GM23338 (cell line): Measurements from ENCODE around the gene SETD1B. TPM values are rescaled to one million over a fixed set of nuclear protein-coding genes. Genes with fewer than 3 reads are reported as not detected.

Source experiments
- ATAC-seq: fragments of 200-7000 bp; cut with Tn5 transposase; 3 replicates; pipeline ENCODE4 v1.9.1; 2020
- DNase-seq: peaks from one replicate; pipeline ENCODE4 v3.0.0-alpha.2; 2015; ENCODE audit warnings: low spot score
- H2AFZ ChIP-seq: fragments of 200-600 bp; sonication (generic); 2 replicates; pipeline ENCODE4 v1.8.0; 2016; ENCODE audit warnings: antibody characterized with exemption, mild to moderate bottlenecking, moderate library complexity
- H3F3A ChIP-seq: fragments of 200-600 bp; sonication (generic); replicated peaks from 2 replicates; pipeline ENCODE4 v1.8.0; 2017; ENCODE audit warnings: antibody characterized with exemption, mixed run types, low read depth
- H3K27ac ChIP-seq: fragments of 200-600 bp; sonication (generic); 2 replicates; pipeline ENCODE4 v1.6.1; 2016; ENCODE audit warnings: low read depth
- H3K27me3 ChIP-seq: fragments of 200-600 bp; sonication (generic); 2 replicates; pipeline ENCODE4 v1.8.0; 2016; ENCODE audit warnings: mild to moderate bottlenecking, mixed run types, moderate library complexity; ENCODE audit not compliant: insufficient read depth
- H3K36me3 ChIP-seq: fragments of 200-600 bp; sonication (generic); 2 replicates; pipeline ENCODE4 v1.8.0; 2016; ENCODE audit warnings: mild to moderate bottlenecking; ENCODE audit not compliant: insufficient read depth
- H3K4me1 ChIP-seq: fragments of 200-600 bp; sonication (generic); 2 replicates; pipeline ENCODE4 v1.8.0; 2016; ENCODE audit warnings: mild to moderate bottlenecking, moderate library complexity; ENCODE audit not compliant: insufficient read depth
- H3K4me2 ChIP-seq: fragments of 200-600 bp; sonication (generic); 2 replicates; pipeline ENCODE4 v1.7.1; 2017; ENCODE audit warnings: mixed run types
- H3K4me3 ChIP-seq: fragments of 200-600 bp; sonication (generic); 2 replicates; pipeline ENCODE4 v1.6.1; 2016; ENCODE audit warnings: mixed run types
- H3K79me2 ChIP-seq: fragments of 200-600 bp; sonication (generic); replicated peaks from 2 replicates; pipeline ENCODE4 v1.8.0; 2017; ENCODE audit warnings: mild to moderate bottlenecking; ENCODE audit not compliant: insufficient read depth
- H3K9me2 ChIP-seq: fragments of 200-600 bp; sonication (generic); 2 replicates; pipeline ENCODE4 v1.8.0; 2017; ENCODE audit not compliant: insufficient read depth
- H4K20me1 ChIP-seq: fragments of 200-600 bp; sonication (generic); replicated peaks from 2 replicates; pipeline ENCODE4 v1.8.0; 2017; ENCODE audit warnings: mild to moderate bottlenecking; ENCODE audit not compliant: insufficient read depth
- H3K27ac Mint-ChIP-seq: 2 replicates; pipeline ENCODE4 v1.8.0; 2020; ENCODE audit warnings: inconsistent platforms, mild to moderate bottlenecking, moderate library complexity, mixed read lengths
- H3K27me3 Mint-ChIP-seq: 3 replicates; pipeline ENCODE4 v1.8.0; 2022; ENCODE audit warnings: low read depth, mild to moderate bottlenecking, moderate library complexity, mixed read lengths, inconsistent platforms; ENCODE audit not compliant: insufficient read depth, poor library complexity
- H3K36me3 Mint-ChIP-seq: 3 replicates; pipeline ENCODE4 v1.8.0; 2021; ENCODE audit warnings: low read depth, mild to moderate bottlenecking, inconsistent platforms, moderate library complexity, mixed read lengths
- H3K4me1 Mint-ChIP-seq: 3 replicates; pipeline ENCODE4 v1.8.0; 2020; ENCODE audit warnings: mild to moderate bottlenecking, inconsistent platforms, mixed read lengths
- H3K4me3 Mint-ChIP-seq: 3 replicates; pipeline ENCODE4 v1.8.0; 2021; ENCODE audit warnings: moderate library complexity, mild to moderate bottlenecking, inconsistent platforms, mixed read lengths
- H3K9me3 Mint-ChIP-seq: 3 replicates; pipeline ENCODE4 v1.8.0; 2020; ENCODE audit warnings: moderate library complexity, mild to moderate bottlenecking, inconsistent platforms, mixed read lengths
- EZH2phosphoT487 ChIP-seq: fragments of 200-600 bp; sonication (generic); IDR thresholded peaks from one replicate; pipeline ENCODE4 v1.8.1; 2018; ENCODE audit warnings: antibody characterized with exemption; ENCODE audit not compliant: unreplicated experiment
- POLR2AphosphoS5 ChIP-seq: IDR thresholded peaks from 2 replicates; pipeline ENCODE4 v1.6.1; 2016; ENCODE audit warnings: antibody characterized with exemption, low read depth
- ZNF114 ChIP-seq: fragments of 250-450 bp; sonication (Bioruptor Pico); IDR thresholded peaks from 2 replicates; pipeline ENCODE4 v1.5.0; 2020; ENCODE audit warnings: mild to moderate bottlenecking, moderate library complexity
- ZNF462 ChIP-seq: fragments of 250-450 bp; sonication (Bioruptor Pico); IDR thresholded peaks from 2 replicates; pipeline ENCODE4 v1.5.0; 2020; ENCODE audit warnings: mild to moderate bottlenecking, moderate library complexity
- polyA plus RNA-seq: library from polyadenylated mRNA; unstranded; fragments of >200 nt; fragmentation: Nextera tagmentation; extraction: Ambion mirVana; gene quantifications from 2 replicates; pipeline ENCODE4 v1.2.1, GENCODE V29; 2016
- total RNA-seq: library from RNA; depleted of rRNA; stranded (reverse); fragments of >200 nt; shearing (Covaris generic); gene quantifications from 2 replicates; pipeline ENCODE4 v1.2.3, GENCODE V29; 2014

Gene SETD1B
- total and polyA plus RNA-seq, 2 experiments from 2014 or later, result 3.1 to 8.7 TPM

GRCh38 chr12:121816925-121817647 lies 13.3 kb downstream of the SETD1B start:
- H3K9me3 Mint-ChIP-seq, result no peaks in the 10 kb centered on the region
- DNase-seq (no peak), ATAC-seq (no peak)
- H3K4me1 ChIP-seq, result 0 out of 2 replicates have a peak, but pooled peaks cover 9% of the 10 kb centered on the region
- H3K4me2 ChIP-seq, result no peak overlapping the region
- H3K27ac Mint-ChIP-seq, result no peak overlapping the region
- H4K20me1 ChIP-seq, result peaks cover 14% of the 10 kb centered on the region
- H3K4me1 Mint-ChIP-seq, result peaks cover 12% of the 10 kb centered on the region
- peaks cover 41% of the 10 kb centered on the region for H3K36me3 Mint-ChIP-seq
- no peaks in the 10 kb centered on the region for H3K27me3 ChIP-seq
- peaks cover 3% of the 10 kb centered on the region; the same call in 1 of the 2 replicates for H3K36me3 ChIP-seq
- no peak overlapping the region for H3K4me3 ChIP-seq
- TF ChIP-seq ZNF462, result no peak
- TF ChIP-seq POLR2AphosphoS5, result no peak
- H3K4me3 Mint-ChIP-seq, result no peak overlapping the region
- no peaks in the 10 kb centered on the region for H3K9me2 ChIP-seq
- peaks cover 18% of the 10 kb centered on the region for H3K27me3 Mint-ChIP-seq
- H3K79me2 ChIP-seq, result peaks cover 12% of the 10 kb centered on the region
- no peak overlapping the region for H2AFZ ChIP-seq
- peaks cover 12% of the 10 kb centered on the region; the same call in 1 of the 2 replicates for H3F3A ChIP-seq
- H3K27ac ChIP-seq, result no peak overlapping the region

GRCh38 chr12:121817648-121818043 lies 13.8 kb downstream of the SETD1B start:
- Histone ChIP-seq H3K4me1 (0 out of 2 replicates have a peak, but pooled peaks cover 7% of the 10 kb centered on the region), H2AFZ (no peak overlapping the region), H3K27me3 (no peaks in the 10 kb centered on the region), H3K36me3 (peaks cover 3% of the 10 kb centered on the region; the same call in 1 of the 2 replicates), H4K20me1 (peaks cover 14% of the 10 kb centered on the region), H3K4me3 (no peak overlapping the region), H3K27ac (no peak overlapping the region), H3K9me2 (no peaks in the 10 kb centered on the region), H3K4me2 (no peak overlapping the region), H3K79me2 (peaks cover 12% of the 10 kb centered on the region), H3F3A (peaks cover 12% of the 10 kb centered on the region; the same call in 1 of the 2 replicates)
- Mint-ChIP-seq H3K9me3 (no peaks in the 10 kb centered on the region), H3K4me3 (no peak overlapping the region), H3K27me3 (peaks cover 12% of the 10 kb centered on the region), H3K36me3 (peaks cover 41% of the 10 kb centered on the region), H3K4me1 (peaks cover 11% of the 10 kb centered on the region), H3K27ac (no peak overlapping the region)
- DNase-seq (no peak), ATAC-seq (no peak)
- no peak for TF ChIP-seq ZNF114 (CRISPR knock-in tag)
- no peak for TF ChIP-seq EZH2phosphoT487
- TF ChIP-seq ZNF462, result no peak
